ENCODE results near the gene FBLN1. TPM values are rescaled to one million over a fixed set of nuclear protein-coding genes. Genes with fewer than 3 reads are reported as not detected.

The FBLN1 gene, protein sequence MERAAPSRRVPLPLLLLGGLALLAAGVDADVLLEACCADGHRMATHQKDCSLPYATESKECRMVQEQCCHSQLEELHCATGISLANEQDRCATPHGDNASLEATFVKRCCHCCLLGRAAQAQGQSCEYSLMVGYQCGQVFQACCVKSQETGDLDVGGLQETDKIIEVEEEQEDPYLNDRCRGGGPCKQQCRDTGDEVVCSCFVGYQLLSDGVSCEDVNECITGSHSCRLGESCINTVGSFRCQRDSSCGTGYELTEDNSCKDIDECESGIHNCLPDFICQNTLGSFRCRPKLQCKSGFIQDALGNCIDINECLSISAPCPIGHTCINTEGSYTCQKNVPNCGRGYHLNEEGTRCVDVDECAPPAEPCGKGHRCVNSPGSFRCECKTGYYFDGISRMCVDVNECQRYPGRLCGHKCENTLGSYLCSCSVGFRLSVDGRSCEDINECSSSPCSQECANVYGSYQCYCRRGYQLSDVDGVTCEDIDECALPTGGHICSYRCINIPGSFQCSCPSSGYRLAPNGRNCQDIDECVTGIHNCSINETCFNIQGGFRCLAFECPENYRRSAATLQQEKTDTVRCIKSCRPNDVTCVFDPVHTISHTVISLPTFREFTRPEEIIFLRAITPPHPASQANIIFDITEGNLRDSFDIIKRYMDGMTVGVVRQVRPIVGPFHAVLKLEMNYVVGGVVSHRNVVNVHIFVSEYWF
- 100 to 1,000 TPM; 125 to 144 TPM for total RNA-seq

DNA sequence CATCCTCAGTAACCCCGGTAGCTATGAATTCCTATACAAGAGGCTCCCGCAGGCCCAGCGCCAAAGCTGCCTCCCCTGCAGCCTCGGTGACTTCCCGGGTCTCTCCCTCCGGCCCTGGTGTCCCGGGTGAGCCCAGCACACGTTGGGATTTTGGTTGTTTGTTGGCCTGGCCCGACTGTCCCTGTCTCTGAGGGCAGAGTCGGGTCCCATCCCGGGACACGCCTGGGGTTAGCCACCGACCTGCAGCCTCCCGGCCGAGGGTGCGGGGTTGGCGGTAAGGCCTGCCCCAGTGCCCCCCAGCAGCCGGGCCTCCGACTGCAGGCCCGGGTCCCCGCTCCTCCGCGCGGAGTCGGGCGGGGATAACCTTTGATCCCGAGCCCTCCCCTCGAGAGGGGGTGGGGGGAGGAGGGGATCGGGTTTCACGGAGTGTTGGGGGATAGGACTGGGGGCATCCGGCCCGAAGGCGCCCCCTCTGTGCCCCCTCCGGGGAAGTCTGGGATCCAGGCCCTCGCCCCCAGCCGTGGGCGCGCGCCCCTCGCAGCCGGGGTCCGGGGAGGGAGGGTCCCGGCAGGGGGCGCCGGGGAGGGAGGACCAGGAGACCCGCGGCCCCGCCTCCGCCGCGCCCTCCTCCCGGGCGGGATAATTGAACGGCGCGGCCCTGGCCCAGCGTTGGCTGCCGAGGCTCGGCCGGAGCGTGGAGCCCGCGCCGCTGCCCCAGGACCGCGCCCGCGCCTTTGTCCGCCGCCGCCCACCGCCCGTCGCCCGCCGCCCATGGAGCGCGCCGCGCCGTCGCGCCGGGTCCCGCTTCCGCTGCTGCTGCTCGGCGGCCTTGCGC, at the start of gene FBLN1:
FBLN1 (plus strand) TSS at position 669 of the 835 bp plus-strand sequence; CDS start at position 772, 103 bp downstream.
- Histone ChIP-seq H3K9me3 (no peaks in the 10 kb centered on the region), H3K27ac (peak within 1 kb of the TSS; percentile 67 to 74), H3K27me3 (replicated peaks; ENCODE audit: insufficient read depth) (peaks cover 2% of the 10 kb centered on the region), H3K36me3 (no peaks in the 10 kb centered on the region), H3K4me1 (replicated peaks) (no peaks in the 10 kb centered on the region), H3K4me3 (peak within 1 kb of the TSS; percentile 46 to 48)
- TF ChIP-seq, protein P1, sequence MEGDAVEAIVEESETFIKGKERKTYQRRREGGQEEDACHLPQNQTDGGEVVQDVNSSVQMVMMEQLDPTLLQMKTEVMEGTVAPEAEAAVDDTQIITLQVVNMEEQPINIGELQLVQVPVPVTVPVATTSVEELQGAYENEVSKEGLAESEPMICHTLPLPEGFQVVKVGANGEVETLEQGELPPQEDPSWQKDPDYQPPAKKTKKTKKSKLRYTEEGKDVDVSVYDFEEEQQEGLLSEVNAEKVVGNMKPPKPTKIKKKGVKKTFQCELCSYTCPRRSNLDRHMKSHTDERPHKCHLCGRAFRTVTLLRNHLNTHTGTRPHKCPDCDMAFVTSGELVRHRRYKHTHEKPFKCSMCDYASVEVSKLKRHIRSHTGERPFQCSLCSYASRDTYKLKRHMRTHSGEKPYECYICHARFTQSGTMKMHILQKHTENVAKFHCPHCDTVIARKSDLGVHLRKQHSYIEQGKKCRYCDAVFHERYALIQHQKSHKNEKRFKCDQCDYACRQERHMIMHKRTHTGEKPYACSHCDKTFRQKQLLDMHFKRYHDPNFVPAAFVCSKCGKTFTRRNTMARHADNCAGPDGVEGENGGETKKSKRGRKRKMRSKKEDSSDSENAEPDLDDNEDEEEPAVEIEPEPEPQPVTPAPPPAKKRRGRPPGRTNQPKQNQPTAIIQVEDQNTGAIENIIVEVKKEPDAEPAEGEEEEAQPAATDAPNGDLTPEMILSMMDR (IDR thresholded peaks at IDR 0.05): peak in 1 of 4 experiments; percentile 39
- TF ChIP-seq POLR2AphosphoS5 (IDR thresholded peaks at IDR 0.05): no peak
- WGBS: 5% methylated on average over 38 of the region's 89 CpGs
- no peak for DNase-seq (ENCODE audit: low spot score)
- intact Hi-C loops (cut with DNase I): no loop called here

DNA sequence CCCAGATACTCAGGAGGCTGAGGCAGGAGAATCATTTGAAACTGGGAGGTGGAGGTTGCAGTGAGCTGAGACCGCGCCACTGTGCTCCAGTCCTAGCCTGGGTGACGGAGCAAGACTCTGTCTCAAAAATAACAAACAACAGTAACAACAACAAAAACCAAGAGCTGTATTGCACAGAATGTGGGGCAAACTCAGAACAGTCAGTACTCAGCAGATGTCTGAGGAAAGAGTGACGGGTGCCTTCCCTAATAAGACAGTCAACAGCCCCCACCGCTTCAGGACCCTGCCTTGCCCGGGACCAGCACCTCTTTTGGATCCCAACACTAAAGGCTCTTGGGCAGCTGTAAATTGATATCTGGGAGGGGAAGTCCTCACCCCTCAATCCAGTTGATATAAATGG, 48.9 kb upstream of the FBLN1 start:
- Histone ChIP-seq H3K36me3 (no peaks in the 10 kb centered on the region), H3K9me3 (no peaks in the 10 kb centered on the region), H3K4me1 (replicated peaks) (no peaks in the 10 kb centered on the region), H3K27ac (peak overlapping the region in 1 of 2 donors; percentile 4), H3K4me3 (no peak overlapping the region), H3K27me3 (replicated peaks; ENCODE audit: insufficient read depth) (no peaks in the 10 kb centered on the region)
- no peak for DNase-seq (ENCODE audit: low spot score)
- 94% methylated on average over 6 of the region's 6 CpGs for WGBS
- intact Hi-C loops (cut with DNase I): no loop called here
- no peak for TF ChIP-seq POLR2AphosphoS5 (IDR thresholded peaks at IDR 0.05)
- TF ChIP-seq POLR2A (IDR thresholded peaks at IDR 0.05): no peak
- TF ChIP-seq, protein P1 (IDR thresholded peaks at IDR 0.05): no peak

DNA sequence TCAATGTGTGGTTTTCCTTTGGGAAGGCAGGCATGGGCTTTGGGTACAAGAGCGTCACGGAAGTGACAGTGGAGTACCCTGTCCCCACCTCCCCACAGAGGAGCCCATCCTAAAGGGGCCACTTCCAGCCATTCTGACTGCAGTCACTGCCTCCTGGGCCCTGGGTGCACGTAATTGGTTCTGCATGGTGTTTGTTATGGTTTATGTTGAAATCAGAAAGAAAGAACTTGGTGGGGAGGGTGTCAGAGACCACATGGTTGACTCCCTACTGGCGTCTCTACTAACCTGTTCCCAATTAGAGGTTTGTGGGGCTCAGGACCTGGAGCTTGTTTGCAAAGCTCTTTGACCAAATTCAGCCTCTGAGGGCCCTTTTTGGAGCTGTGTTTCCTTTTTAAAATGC, 48.4 kb upstream of the FBLN1 start:
- intact Hi-C loops (cut with DNase I): no loop called here
- WGBS: 78% methylated on average over 4 of the region's 4 CpGs
- DNase-seq (ENCODE audit: low spot score): no peak

DNA sequence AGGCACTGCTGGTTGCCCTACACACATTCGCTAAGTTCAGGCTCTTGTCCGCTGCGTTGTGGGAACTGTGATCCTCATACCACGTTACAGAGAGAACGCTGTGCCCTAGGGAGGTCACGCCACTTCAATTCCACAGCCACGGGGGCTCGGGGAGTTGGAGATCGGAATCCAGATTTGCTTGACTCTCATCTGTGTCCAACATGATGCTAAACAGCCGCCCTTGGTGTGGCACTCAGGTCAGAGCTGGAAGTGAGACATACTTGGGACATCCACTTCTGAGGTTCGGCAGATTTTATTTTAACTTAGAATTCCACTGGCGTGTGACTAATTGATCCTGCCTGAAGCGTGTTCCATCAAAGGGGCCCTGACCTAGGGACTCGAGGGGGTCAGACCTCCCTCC, 47.5 kb upstream of the FBLN1 start:
- H3K4me3 ChIP-seq: no peak overlapping the region
- WGBS: 85% methylated on average over 14 of the region's 14 CpGs
- H3K27me3 ChIP-seq (replicated peaks; ENCODE audit: insufficient read depth): no peaks in the 10 kb centered on the region
- intact Hi-C loops (cut with DNase I): no loop called here
- no peaks in the 10 kb centered on the region for H3K36me3 ChIP-seq
- no peak overlapping the region for H3K27ac ChIP-seq
- H3K9me3 ChIP-seq: no peaks in the 10 kb centered on the region
- H3K4me1 ChIP-seq (replicated peaks): no peaks in the 10 kb centered on the region
- TF ChIP-seq POLR2A (IDR thresholded peaks at IDR 0.05): no peak
- TF ChIP-seq, protein P1 (IDR thresholded peaks at IDR 0.05): no peak
- no peak for DNase-seq (ENCODE audit: low spot score)

More for the DNA sequence above, 48.4 kb upstream of the FBLN1 start:
- H3K27ac ChIP-seq: no peak overlapping the region
- TF ChIP-seq POLR2AphosphoS5 (IDR thresholded peaks at IDR 0.05) (no peak), POLR2A (IDR thresholded peaks at IDR 0.05) (no peak)
- TF ChIP-seq, protein P1 (IDR thresholded peaks at IDR 0.05): no peak
- no peaks in the 10 kb centered on the region for H3K9me3 ChIP-seq
- H3K4me3 ChIP-seq: no peak overlapping the region
- H3K27me3 ChIP-seq (replicated peaks; ENCODE audit: insufficient read depth): no peaks in the 10 kb centered on the region
- H3K36me3 ChIP-seq: no peaks in the 10 kb centered on the region
- no peaks in the 10 kb centered on the region for H3K4me1 ChIP-seq (replicated peaks)
